ENCODE results near the gene DNALI1.

DNALI1 gene

DNA sequence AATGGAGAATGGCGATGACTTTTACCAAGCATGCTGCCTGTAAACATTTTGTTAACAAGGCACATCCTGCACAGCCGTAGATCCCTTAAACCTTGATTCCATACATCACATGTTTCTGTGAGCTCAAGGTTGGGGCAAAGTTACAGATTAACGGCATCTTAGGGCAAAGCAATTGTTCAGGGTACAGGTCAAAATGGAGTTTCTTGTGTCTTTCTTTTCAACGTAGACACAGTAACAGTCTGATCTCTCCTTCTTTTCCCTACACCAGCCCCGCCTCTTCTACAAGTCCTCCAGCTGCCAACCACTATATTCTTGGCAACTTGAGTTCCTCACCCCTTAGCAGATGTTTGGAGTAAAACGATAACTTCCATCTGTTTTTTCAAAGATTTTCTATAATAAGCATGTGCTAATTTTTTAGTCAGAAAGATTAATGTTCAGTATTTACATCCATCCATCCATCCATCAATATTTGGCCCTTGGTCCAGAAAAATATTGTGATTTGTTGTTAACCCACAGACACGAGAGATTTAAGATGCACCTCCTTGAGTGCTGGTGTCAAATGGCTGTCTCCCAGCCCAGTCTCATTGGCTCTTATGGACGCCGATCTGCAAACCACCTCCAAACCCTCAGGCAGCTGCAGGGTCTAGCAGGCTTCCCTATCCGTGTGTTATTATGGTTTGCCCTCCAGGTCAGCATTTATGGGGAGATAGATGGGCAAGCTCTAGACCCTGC is 3.8 kb downstream of the DNALI1 start:
- Histone ChIP-seq H3K9me3 (ENCODE audit: low read depth, low read length) (no peaks in the 10 kb centered on the region), H3K27ac (no peak overlapping the region), H3K9ac (ENCODE audit: insufficient read length) (no peak overlapping the region), H3K4me3 (no peak overlapping the region), H3K36me3 (ENCODE audit: insufficient read depth, low read length) (peaks cover 11% of the 10 kb centered on the region)
- TF ChIP-seq POLR2AphosphoS5 (IDR thresholded peaks at IDR 0.05; ENCODE audit: borderline replicate concordance, low read depth, low read length) (no peak), FOXP2 (optimal IDR thresholded peaks at IDR 0.05; ENCODE audit: control extremely low read depth, extremely low read length, insufficient read depth) (no peak), EZH2 (IDR thresholded peaks at IDR 0.05) (no peak)
- no peak for DNase-seq (ENCODE audit: low read depth, low spot score)

DNA sequence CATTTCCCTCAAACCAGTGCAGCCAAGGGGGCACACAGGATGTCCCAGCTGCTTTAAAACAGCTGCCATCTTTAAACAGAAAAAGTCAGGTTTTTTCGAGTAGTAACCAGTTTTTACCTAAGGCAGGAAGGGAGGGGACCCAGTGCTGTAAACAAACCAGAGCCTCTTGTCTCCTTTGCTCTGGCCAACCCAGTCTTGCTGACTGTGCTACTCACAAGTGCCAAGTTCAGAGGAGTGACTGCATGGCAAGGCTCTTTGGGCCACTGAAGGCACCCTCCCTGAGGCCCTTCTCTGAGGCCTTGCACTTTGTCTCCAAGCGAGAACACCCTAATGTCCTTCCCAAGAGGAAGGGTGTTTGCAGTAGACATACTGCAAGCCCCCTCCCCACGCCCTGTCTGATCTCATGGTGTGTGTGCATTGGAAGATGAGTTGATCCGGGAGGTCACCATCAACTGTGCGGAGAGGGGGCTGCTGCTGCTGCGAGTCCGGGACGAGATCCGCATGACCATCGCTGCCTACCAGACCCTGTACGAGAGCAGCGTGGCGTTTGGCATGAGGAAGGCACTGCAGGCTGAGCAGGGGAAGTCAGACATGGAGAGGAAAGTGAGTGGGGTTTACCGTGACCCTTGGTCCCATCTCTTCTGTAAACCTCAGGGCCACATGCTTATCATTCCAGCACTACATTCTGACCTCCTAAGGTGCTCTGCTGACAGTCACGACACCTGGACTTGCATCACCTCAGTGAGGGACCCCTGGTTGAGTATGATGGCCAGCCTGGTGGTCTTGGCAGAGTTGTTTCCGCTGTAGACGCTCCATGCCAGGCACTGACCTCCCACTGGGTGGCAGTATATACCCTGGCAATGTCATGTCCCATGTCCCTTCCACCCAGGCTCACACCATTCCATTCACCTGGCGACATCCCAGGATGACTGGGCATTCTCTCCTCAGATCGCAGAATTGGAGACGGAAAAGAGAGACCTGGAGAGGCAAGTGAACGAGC is 4.7 kb downstream of the DNALI1 start:
- no peak for TF ChIP-seq FOXP2 (optimal IDR thresholded peaks at IDR 0.05; ENCODE audit: control extremely low read depth, extremely low read length, insufficient read depth)
- H3K36me3 ChIP-seq (ENCODE audit: insufficient read depth, low read length), result peaks cover 19% of the 10 kb centered on the region
- no peak overlapping the region for H3K9ac ChIP-seq (ENCODE audit: insufficient read length)
- no peak overlapping the region for H3K27ac ChIP-seq
- H3K4me3 ChIP-seq, result no peak overlapping the region
- DNase-seq (ENCODE audit: low read depth, low spot score), result no peak
- H3K9me3 ChIP-seq (ENCODE audit: low read depth, low read length), result no peaks in the 10 kb centered on the region

DNA sequence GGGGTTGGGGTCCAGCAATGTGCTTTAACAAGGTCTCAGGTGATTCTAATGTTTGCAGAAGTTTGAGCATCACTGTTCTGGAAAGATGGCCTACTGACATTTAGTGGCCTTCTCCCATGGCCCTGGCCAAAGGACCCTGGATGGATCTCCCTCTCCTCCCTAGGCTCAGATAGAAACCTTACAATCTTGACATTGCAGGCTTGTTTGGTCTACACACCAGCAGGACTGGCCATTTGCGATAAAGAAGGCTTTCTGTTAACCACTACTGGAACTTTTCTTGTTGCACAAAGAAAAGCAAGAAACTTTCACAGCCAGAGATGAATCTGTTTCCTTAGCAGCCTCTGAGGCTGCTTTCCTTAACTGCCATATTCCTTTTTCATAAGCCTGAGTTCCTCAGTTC is 6.2 kb downstream of the DNALI1 start:
- DNase-seq (ENCODE audit: low read depth, low spot score), result no peak
- TF ChIP-seq POLR2AphosphoS5 (IDR thresholded peaks at IDR 0.05; ENCODE audit: borderline replicate concordance, low read depth, low read length) (no peak), FOXP2 (optimal IDR thresholded peaks at IDR 0.05; ENCODE audit: control extremely low read depth, extremely low read length, insufficient read depth) (no peak), EZH2 (IDR thresholded peaks at IDR 0.05) (no peak)
- peak overlapping the region; percentile 22 for H3K27ac ChIP-seq
- no peak overlapping the region for H3K4me3 ChIP-seq
- no peaks in the 10 kb centered on the region for H3K9me3 ChIP-seq (ENCODE audit: low read depth, low read length)
- H3K36me3 ChIP-seq (ENCODE audit: insufficient read depth, low read length), result peaks cover 35% of the 10 kb centered on the region
- no peak overlapping the region for H3K9ac ChIP-seq (ENCODE audit: insufficient read length)

DNA sequence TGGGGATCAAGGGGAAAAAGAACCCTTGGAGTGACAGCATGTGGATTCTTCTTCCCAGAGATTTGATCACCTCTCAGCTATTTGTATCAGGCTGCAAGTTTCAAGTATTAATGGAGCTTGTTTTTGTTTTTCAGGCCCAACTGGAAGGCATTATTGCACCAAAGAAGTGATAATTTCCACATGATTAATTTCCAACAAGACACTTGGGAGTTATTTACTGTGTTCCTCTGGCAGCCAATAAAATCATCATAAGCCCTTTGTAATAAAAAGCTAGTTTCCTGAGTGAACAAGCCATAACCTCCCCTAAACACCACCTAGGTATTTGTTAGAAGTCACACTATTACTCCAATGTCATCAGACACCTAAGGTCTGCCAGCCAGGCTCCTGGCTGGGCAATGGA is 8.2 kb downstream of the DNALI1 start:
- Histone ChIP-seq H3K9ac (ENCODE audit: insufficient read length) (no peak overlapping the region), H3K4me3 (no peak overlapping the region), H3K9me3 (ENCODE audit: low read depth, low read length) (no peaks in the 10 kb centered on the region), H3K27ac (no peak overlapping the region), H3K36me3 (ENCODE audit: insufficient read depth, low read length) (peaks cover 54% of the 10 kb centered on the region)
- DNase-seq (ENCODE audit: low read depth, low spot score), result no peak
- TF ChIP-seq POLR2AphosphoS5 (IDR thresholded peaks at IDR 0.05; ENCODE audit: borderline replicate concordance, low read depth, low read length) (no peak), FOXP2 (optimal IDR thresholded peaks at IDR 0.05; ENCODE audit: control extremely low read depth, extremely low read length, insufficient read depth) (no peak), EZH2 (IDR thresholded peaks at IDR 0.05) (no peak)

- Histone ChIP-seq H3K27ac (no peak overlapping the region), H3K9me3 (ENCODE audit: low read depth, low read length) (no peaks in the 10 kb centered on the region), H3K9ac (ENCODE audit: insufficient read length) (no peak overlapping the region), H3K36me3 (ENCODE audit: insufficient read depth, low read length) (peaks cover 73% of the 10 kb centered on the region), H3K4me3 (no peak overlapping the region)
- no peak for DNase-seq (ENCODE audit: low read depth, low spot score)
- TF ChIP-seq EZH2 (IDR thresholded peaks at IDR 0.05) (no peak), POLR2AphosphoS5 (IDR thresholded peaks at IDR 0.05; ENCODE audit: borderline replicate concordance, low read depth, low read length) (no peak), FOXP2 (optimal IDR thresholded peaks at IDR 0.05; ENCODE audit: control extremely low read depth, extremely low read length, insufficient read depth) (no peak)
Measured at GRCh38 chr1:37567023-37567422, 10.3 kb downstream of the DNALI1 start.

GRCh38 chr1:37570528-37571334 is 14.0 kb downstream of the DNALI1 start:
- no peaks in the 10 kb centered on the region for H3K9me3 ChIP-seq (ENCODE audit: low read depth, low read length)
- TF ChIP-seq EZH2 (IDR thresholded peaks at IDR 0.05) (no peak), FOXP2 (optimal IDR thresholded peaks at IDR 0.05; ENCODE audit: control extremely low read depth, extremely low read length, insufficient read depth) (no peak)
- DNase-seq (ENCODE audit: low read depth, low spot score), result no peak
- no peak overlapping the region for H3K27ac ChIP-seq
- no peak overlapping the region for H3K4me3 ChIP-seq
- peaks cover 96% of the 10 kb centered on the region for H3K36me3 ChIP-seq (ENCODE audit: insufficient read depth, low read length)
- H3K9ac ChIP-seq (ENCODE audit: insufficient read length), result no peak overlapping the region

DNA sequence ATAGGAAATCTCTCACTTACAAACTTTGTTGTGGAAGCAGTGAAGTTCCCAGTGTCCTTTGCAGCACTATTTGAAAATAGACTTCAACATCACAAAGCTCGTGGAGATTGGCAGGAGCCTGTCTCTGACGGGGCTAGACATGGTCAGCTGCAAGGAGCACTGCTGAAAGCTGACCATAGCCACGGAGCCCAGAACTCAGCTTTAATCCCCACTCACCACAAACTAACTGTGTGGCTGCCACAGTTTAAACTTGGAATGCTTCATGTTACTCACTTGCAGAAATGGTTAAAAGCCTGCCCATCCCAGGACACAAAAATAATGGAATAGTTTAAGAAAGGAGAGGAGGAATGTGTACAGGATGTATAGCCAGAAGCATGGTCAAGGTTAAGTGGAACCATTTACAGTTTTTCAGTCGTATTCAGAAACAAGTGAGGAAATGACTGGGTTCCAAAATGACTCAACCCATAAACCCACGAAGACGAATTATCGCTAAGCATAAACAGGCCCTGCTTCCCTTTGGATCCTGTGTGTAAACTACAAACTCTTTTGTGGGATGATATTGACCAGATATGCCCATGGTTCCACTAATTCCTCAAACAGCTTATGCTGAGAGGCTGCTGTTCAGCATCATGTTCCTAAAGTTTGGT is 18.2 kb downstream of the DNALI1 start:
- TF ChIP-seq FOXP2 (optimal IDR thresholded peaks at IDR 0.05; ENCODE audit: control extremely low read depth, extremely low read length, insufficient read depth) (no peak), EZH2 (IDR thresholded peaks at IDR 0.05) (no peak), POLR2AphosphoS5 (IDR thresholded peaks at IDR 0.05; ENCODE audit: borderline replicate concordance, low read depth, low read length) (no peak)
- Histone ChIP-seq H3K9me3 (ENCODE audit: low read depth, low read length) (no peaks in the 10 kb centered on the region), H3K27ac (no peak overlapping the region), H3K36me3 (ENCODE audit: insufficient read depth, low read length) (peaks cover 91% of the 10 kb centered on the region), H3K9ac (ENCODE audit: insufficient read length) (no peak overlapping the region), H3K4me3 (no peak overlapping the region)
- DNase-seq (ENCODE audit: low read depth, low spot score), result no peak
